WTC11 (cell line): ENCODE results near the gene PSMB9. TPM values are rescaled to one million over a fixed set of nuclear protein-coding genes. Genes with fewer than 3 reads are reported as not detected.

Experiments used
- ATAC-seq: fragments of 200-7000 bp; cut with Tn5 transposase; 2 replicates; pipeline ENCODE4 v1.10.0; 2021; ENCODE audit warnings: mild to moderate bottlenecking, moderate library complexity
- CTCF ChIA-PET: fragments of 300-600 bp; sonication (Branson Sonifier 250); formaldehyde crosslinking; loops from one replicate; lab custom pipeline; 2021; ENCODE audit warnings: antibody characterized with exemption; lab: Charles Lee
- POLR2A ChIA-PET: fragments of 350-600 bp; sonication (Branson Sonifier 250); formaldehyde crosslinking; loops from one replicate; lab custom pipeline; 2021; ENCODE audit warnings: antibody characterized with exemption; lab: Charles Lee
- DNase-seq: peaks from one replicate; pipeline ENCODE4 v3.0.0; 2021; ENCODE audit warnings: low spot score
- H3K27ac Mint-ChIP-seq: 2 replicates; pipeline ENCODE4 v1.8.0; 2021; ENCODE audit warnings: mixed read lengths
- H3K27me3 Mint-ChIP-seq: 2 replicates; pipeline ENCODE4 v1.8.0; 2021; ENCODE audit warnings: low read depth, mild to moderate bottlenecking, moderate library complexity, mixed read lengths
- H3K36me3 Mint-ChIP-seq: 2 replicates; pipeline ENCODE4 v1.8.0; 2021; ENCODE audit warnings: mixed read lengths
- H3K4me1 Mint-ChIP-seq: 2 replicates; pipeline ENCODE4 v1.8.0; 2022; ENCODE audit warnings: mixed read lengths
- H3K4me3 Mint-ChIP-seq: 2 replicates; pipeline ENCODE4 v1.8.0; 2021; ENCODE audit warnings: mild to moderate bottlenecking, moderate library complexity, mixed read lengths
- H3K9me3 Mint-ChIP-seq: 2 replicates; pipeline ENCODE4 v1.8.0; 2021; ENCODE audit warnings: mixed read lengths
- ATF3 ChIP-seq: sonication (generic); formaldehyde crosslinking; conservative IDR thresholded peaks from 2 replicates; pipeline ENCODE4 v1.8.1; 2022; ENCODE audit warnings: mild to moderate bottlenecking, missing genetic modification reagents
- ATF6 ChIP-seq: sonication (generic); formaldehyde crosslinking; IDR thresholded peaks from 2 replicates; pipeline ENCODE4 v1.8.1; 2023; ENCODE audit warnings: mild to moderate bottlenecking, missing genetic modification reagents
- CBFB ChIP-seq: sonication (generic); formaldehyde crosslinking; IDR thresholded peaks from 2 replicates; pipeline ENCODE4 v1.8.1; 2022; ENCODE audit warnings: mild to moderate bottlenecking, low read depth, missing genetic modification reagents
- ELF4 ChIP-seq: sonication (generic); formaldehyde crosslinking; IDR thresholded peaks from 2 replicates; pipeline ENCODE4 v1.8.1; 2022; ENCODE audit warnings: low read depth, mild to moderate bottlenecking, moderate library complexity, missing genetic modification reagents
- FOXJ3 ChIP-seq: sonication (generic); formaldehyde crosslinking; IDR thresholded peaks from 2 replicates; pipeline ENCODE4 v1.9.0; 2021; ENCODE audit warnings: missing genetic modification reagents, mild to moderate bottlenecking, borderline replicate concordance
- FOXK1 ChIP-seq: sonication (generic); formaldehyde crosslinking; IDR thresholded peaks from 2 replicates; pipeline ENCODE4 v1.8.0; 2022; ENCODE audit warnings: mild to moderate bottlenecking, moderate library complexity, missing genetic modification reagents
- GABPB1 ChIP-seq: sonication (generic); formaldehyde crosslinking; IDR thresholded peaks from 2 replicates; pipeline ENCODE4 v1.8.1; 2023; ENCODE audit warnings: mild to moderate bottlenecking, missing genetic modification reagents
- GTF2I ChIP-seq: fragments of 250-450 bp; sonication (Bioruptor Pico); conservative IDR thresholded peaks from 2 replicates; pipeline ENCODE4 v1.4.0; 2021; ENCODE audit warnings: mild to moderate bottlenecking
- KAT7 ChIP-seq: sonication (generic); formaldehyde crosslinking; IDR thresholded peaks from 2 replicates; pipeline ENCODE4 v1.8.1; 2023; ENCODE audit warnings: missing genetic modification reagents, mild to moderate bottlenecking, borderline replicate concordance
- NFATC4 ChIP-seq: fragments of 250-450 bp; sonication (Bioruptor Pico); IDR thresholded peaks from 2 replicates; pipeline ENCODE4 v1.9.0; 2021; ENCODE audit warnings: mild to moderate bottlenecking
- RORB ChIP-seq: fragments of 250-450 bp; sonication (Bioruptor Pico); IDR thresholded peaks from 2 replicates; pipeline ENCODE4 v1.9.0; 2021; ENCODE audit warnings: mild to moderate bottlenecking
- SMAD3 ChIP-seq: sonication (generic); formaldehyde crosslinking; IDR thresholded peaks from 2 replicates; pipeline ENCODE4 v1.8.0; 2022; ENCODE audit warnings: missing genetic modification reagents, mild to moderate bottlenecking, borderline replicate concordance
- SOX15 ChIP-seq: fragments of 250-450 bp; sonication (Bioruptor Pico); IDR thresholded peaks from 2 replicates; pipeline ENCODE4 v1.9.0; 2021; ENCODE audit warnings: mild to moderate bottlenecking
- TP53 ChIP-seq: sonication (generic); formaldehyde crosslinking; IDR thresholded peaks from 2 replicates; pipeline ENCODE4 v1.8.1; 2023; ENCODE audit warnings: mild to moderate bottlenecking, missing genetic modification reagents
- ZNF219 ChIP-seq: sonication (generic); formaldehyde crosslinking; IDR thresholded peaks from 2 replicates; pipeline ENCODE4 v1.8.0; 2023; ENCODE audit warnings: missing genetic modification reagents, mild to moderate bottlenecking, borderline replicate concordance
- ZNF232 ChIP-seq: sonication (generic); formaldehyde crosslinking; IDR thresholded peaks from 2 replicates; pipeline ENCODE4 v1.8.0; 2022; ENCODE audit warnings: mild to moderate bottlenecking, missing genetic modification reagents
- ZNF671 ChIP-seq: fragments of 250-450 bp; sonication (Bioruptor Pico); IDR thresholded peaks from 2 replicates; pipeline ENCODE4 v1.8.0; 2021; ENCODE audit warnings: mild to moderate bottlenecking
- total RNA-seq: library from RNA; stranded (reverse); gene quantifications from 3 replicates; pipeline ENCODE4 v1.2.3, GENCODE V29; 2021
- TF ChIP-seq, protein P1 (sequence below): fragments of 250-450 bp; sonication (Bioruptor Pico); IDR thresholded peaks from 2 replicates; pipeline ENCODE4 v1.9.0; 2021; ENCODE audit warnings: mild to moderate bottlenecking
- TF ChIP-seq, protein P2 (sequence below): sonication (generic); formaldehyde crosslinking; IDR thresholded peaks from 2 replicates; pipeline ENCODE4 v1.8.1; 2023; ENCODE audit warnings: mild to moderate bottlenecking, missing genetic modification reagents, moderate library complexity
- TF ChIP-seq, protein P3 (sequence below): sonication (generic); formaldehyde crosslinking; IDR thresholded peaks from 2 replicates; pipeline ENCODE4 v1.8.1; 2023; ENCODE audit warnings: mild to moderate bottlenecking, missing genetic modification reagents
- TF ChIP-seq, protein P4 (sequence below): sonication (generic); formaldehyde crosslinking; IDR thresholded peaks from 2 replicates; pipeline ENCODE4 v1.8.0; 2023; ENCODE audit warnings: mild to moderate bottlenecking, missing genetic modification reagents
- TF ChIP-seq, protein P5 (sequence below): sonication (generic); formaldehyde crosslinking; conservative IDR thresholded peaks from 2 replicates; pipeline ENCODE4 v1.8.1; 2023; ENCODE audit warnings: mild to moderate bottlenecking, low read depth, missing genetic modification reagents, moderate library complexity
- TF ChIP-seq, protein P6 (sequence below): fragments of 250-450 bp; sonication (Bioruptor Pico); IDR thresholded peaks from 2 replicates; pipeline ENCODE4 v1.9.0; 2021; ENCODE audit warnings: mild to moderate bottlenecking, borderline replicate concordance

Gene PSMB9
- total RNA-seq, 1 experiment from 2014 or later: 1.8 TPM

- ChIA-PET POLR2A (interaction anchor here (1.1 to 3.6 kb wide), 6 partner anchors 8 to 722 kb away, joined by 3 to 28 read pairs (median 6); partner anchors contain the start of genes FKBPL, PSMB8 and TAP2), CTCF (interaction anchor here (0.7 to 9.4 kb wide), 20 partner anchors 8 to 319 kb away, joined by 3 to 291 read pairs (median 5); partner anchors contain the start of genes HLA-DMA, PSMB8 and TAP2)
- H3K9me3 Mint-ChIP-seq: no peaks in the 10 kb centered on the region
- ATAC-seq (peak; percentile 13), DNase-seq (peak; percentile 53)
- no peak overlapping the region for H3K27ac Mint-ChIP-seq
- peaks cover 9% of the 10 kb centered on the region for H3K36me3 Mint-ChIP-seq
- H3K27me3 Mint-ChIP-seq: peaks cover 93% of the 10 kb centered on the region
- peak overlapping the region; percentile 88 for H3K4me3 Mint-ChIP-seq
- H3K4me1 Mint-ChIP-seq: peaks cover 14% of the 10 kb centered on the region
- TF ChIP-seq ZNF232 (CRISPR knock-in tag): no peak
- TF ChIP-seq, protein P1, sequence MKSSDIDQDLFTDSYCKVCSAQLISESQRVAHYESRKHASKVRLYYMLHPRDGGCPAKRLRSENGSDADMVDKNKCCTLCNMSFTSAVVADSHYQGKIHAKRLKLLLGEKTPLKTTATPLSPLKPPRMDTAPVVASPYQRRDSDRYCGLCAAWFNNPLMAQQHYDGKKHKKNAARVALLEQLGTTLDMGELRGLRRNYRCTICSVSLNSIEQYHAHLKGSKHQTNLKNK (CRISPR knock-in tag): no peak
- TF ChIP-seq ATF3 (CRISPR knock-in tag): no peak
- no peak for TF ChIP-seq ZNF671 (CRISPR knock-in tag)
- TF ChIP-seq CBFB: no peak
- 0 out of 2 replicates have a peak, but pooled peaks have one; percentile 7 for TF ChIP-seq GABPB1 (CRISPR knock-in tag)
- no peak for TF ChIP-seq FOXJ3 (CRISPR knock-in tag)
- TF ChIP-seq, protein P2, sequence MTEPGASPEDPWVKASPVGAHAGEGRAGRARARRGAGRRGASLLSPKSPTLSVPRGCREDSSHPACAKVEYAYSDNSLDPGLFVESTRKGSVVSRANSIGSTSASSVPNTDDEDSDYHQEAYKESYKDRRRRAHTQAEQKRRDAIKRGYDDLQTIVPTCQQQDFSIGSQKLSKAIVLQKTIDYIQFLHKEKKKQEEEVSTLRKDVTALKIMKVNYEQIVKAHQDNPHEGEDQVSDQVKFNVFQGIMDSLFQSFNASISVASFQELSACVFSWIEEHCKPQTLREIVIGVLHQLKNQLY: no peak
- TF ChIP-seq RORB (CRISPR knock-in tag): no peak
- no peak for TF ChIP-seq TP53 (CRISPR knock-in tag)
- no peak for TF ChIP-seq SMAD3 (CRISPR knock-in tag)
- TF ChIP-seq ELF4 (CRISPR knock-in tag): no peak
- no peak for TF ChIP-seq GTF2I (CRISPR knock-in tag)
- TF ChIP-seq NFATC4 (CRISPR knock-in tag): no peak
- TF ChIP-seq, protein P3, sequence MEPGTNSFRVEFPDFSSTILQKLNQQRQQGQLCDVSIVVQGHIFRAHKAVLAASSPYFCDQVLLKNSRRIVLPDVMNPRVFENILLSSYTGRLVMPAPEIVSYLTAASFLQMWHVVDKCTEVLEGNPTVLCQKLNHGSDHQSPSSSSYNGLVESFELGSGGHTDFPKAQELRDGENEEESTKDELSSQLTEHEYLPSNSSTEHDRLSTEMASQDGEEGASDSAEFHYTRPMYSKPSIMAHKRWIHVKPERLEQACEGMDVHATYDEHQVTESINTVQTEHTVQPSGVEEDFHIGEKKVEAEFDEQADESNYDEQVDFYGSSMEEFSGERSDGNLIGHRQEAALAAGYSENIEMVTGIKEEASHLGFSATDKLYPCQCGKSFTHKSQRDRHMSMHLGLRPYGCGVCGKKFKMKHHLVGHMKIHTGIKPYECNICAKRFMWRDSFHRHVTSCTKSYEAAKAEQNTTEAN (CRISPR knock-in tag): no peak
- TF ChIP-seq ZNF219: no peak
- no peak for TF ChIP-seq SOX15 (CRISPR knock-in tag)
- TF ChIP-seq, protein P4, sequence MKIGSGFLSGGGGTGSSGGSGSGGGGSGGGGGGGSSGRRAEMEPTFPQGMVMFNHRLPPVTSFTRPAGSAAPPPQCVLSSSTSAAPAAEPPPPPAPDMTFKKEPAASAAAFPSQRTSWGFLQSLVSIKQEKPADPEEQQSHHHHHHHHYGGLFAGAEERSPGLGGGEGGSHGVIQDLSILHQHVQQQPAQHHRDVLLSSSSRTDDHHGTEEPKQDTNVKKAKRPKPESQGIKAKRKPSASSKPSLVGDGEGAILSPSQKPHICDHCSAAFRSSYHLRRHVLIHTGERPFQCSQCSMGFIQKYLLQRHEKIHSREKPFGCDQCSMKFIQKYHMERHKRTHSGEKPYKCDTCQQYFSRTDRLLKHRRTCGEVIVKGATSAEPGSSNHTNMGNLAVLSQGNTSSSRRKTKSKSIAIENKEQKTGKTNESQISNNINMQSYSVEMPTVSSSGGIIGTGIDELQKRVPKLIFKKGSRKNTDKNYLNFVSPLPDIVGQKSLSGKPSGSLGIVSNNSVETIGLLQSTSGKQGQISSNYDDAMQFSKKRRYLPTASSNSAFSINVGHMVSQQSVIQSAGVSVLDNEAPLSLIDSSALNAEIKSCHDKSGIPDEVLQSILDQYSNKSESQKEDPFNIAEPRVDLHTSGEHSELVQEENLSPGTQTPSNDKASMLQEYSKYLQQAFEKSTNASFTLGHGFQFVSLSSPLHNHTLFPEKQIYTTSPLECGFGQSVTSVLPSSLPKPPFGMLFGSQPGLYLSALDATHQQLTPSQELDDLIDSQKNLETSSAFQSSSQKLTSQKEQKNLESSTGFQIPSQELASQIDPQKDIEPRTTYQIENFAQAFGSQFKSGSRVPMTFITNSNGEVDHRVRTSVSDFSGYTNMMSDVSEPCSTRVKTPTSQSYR: no peak
- TF ChIP-seq ATF6 (CRISPR knock-in tag): no peak
- 0 out of 2 replicates have a peak, but pooled peaks have one; percentile 67 for TF ChIP-seq KAT7 (CRISPR knock-in tag)
- TF ChIP-seq, protein P5, sequence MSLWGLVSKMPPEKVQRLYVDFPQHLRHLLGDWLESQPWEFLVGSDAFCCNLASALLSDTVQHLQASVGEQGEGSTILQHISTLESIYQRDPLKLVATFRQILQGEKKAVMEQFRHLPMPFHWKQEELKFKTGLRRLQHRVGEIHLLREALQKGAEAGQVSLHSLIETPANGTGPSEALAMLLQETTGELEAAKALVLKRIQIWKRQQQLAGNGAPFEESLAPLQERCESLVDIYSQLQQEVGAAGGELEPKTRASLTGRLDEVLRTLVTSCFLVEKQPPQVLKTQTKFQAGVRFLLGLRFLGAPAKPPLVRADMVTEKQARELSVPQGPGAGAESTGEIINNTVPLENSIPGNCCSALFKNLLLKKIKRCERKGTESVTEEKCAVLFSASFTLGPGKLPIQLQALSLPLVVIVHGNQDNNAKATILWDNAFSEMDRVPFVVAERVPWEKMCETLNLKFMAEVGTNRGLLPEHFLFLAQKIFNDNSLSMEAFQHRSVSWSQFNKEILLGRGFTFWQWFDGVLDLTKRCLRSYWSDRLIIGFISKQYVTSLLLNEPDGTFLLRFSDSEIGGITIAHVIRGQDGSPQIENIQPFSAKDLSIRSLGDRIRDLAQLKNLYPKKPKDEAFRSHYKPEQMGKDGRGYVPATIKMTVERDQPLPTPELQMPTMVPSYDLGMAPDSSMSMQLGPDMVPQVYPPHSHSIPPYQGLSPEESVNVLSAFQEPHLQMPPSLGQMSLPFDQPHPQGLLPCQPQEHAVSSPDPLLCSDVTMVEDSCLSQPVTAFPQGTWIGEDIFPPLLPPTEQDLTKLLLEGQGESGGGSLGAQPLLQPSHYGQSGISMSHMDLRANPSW (CRISPR knock-in tag): no peak
- TF ChIP-seq, protein P6, sequence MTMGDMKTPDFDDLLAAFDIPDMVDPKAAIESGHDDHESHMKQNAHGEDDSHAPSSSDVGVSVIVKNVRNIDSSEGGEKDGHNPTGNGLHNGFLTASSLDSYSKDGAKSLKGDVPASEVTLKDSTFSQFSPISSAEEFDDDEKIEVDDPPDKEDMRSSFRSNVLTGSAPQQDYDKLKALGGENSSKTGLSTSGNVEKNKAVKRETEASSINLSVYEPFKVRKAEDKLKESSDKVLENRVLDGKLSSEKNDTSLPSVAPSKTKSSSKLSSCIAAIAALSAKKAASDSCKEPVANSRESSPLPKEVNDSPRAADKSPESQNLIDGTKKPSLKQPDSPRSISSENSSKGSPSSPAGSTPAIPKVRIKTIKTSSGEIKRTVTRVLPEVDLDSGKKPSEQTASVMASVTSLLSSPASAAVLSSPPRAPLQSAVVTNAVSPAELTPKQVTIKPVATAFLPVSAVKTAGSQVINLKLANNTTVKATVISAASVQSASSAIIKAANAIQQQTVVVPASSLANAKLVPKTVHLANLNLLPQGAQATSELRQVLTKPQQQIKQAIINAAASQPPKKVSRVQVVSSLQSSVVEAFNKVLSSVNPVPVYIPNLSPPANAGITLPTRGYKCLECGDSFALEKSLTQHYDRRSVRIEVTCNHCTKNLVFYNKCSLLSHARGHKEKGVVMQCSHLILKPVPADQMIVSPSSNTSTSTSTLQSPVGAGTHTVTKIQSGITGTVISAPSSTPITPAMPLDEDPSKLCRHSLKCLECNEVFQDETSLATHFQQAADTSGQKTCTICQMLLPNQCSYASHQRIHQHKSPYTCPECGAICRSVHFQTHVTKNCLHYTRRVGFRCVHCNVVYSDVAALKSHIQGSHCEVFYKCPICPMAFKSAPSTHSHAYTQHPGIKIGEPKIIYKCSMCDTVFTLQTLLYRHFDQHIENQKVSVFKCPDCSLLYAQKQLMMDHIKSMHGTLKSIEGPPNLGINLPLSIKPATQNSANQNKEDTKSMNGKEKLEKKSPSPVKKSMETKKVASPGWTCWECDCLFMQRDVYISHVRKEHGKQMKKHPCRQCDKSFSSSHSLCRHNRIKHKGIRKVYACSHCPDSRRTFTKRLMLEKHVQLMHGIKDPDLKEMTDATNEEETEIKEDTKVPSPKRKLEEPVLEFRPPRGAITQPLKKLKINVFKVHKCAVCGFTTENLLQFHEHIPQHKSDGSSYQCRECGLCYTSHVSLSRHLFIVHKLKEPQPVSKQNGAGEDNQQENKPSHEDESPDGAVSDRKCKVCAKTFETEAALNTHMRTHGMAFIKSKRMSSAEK (CRISPR knock-in tag): no peak
- no peak for TF ChIP-seq FOXK1 (CRISPR knock-in tag)
Measured at GRCh38 chr6:32852844-32853540, 1.0 kb upstream of the PSMB9 start.
